ENCODE data around the gene CLECL1.
"Not testable (repeated sequence)": the region's sequence is repeated elsewhere in the genome, so short reads cannot be mapped to it uniquely, and the experiment has no call there.

The CLECL1 gene

DNA sequence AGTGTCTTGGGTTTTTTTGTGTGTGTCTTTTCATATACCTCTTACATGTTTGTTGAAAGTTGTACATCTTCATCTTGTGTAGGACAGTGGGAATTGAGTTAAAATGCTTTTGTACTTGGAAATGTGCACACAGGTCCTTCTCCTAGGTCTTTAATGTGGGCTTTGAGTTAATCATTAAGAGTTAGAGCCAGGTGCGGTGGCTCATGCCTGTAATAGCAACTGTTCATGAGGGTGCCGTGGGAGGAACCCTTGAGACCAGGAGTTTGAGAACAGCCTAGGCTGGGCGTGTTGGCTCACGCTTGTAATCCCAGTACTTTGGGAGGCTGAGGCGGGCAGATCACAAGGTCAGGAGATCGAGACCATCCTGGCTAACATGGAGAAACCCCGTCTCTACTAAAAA, 13.9 kb downstream of the CLECL1 start:
- DNase-seq: no peak

GRCh38 chr12:9717070-9717925, 15.6 kb downstream of the CLECL1 start:
- no peak for DNase-seq

DNA sequence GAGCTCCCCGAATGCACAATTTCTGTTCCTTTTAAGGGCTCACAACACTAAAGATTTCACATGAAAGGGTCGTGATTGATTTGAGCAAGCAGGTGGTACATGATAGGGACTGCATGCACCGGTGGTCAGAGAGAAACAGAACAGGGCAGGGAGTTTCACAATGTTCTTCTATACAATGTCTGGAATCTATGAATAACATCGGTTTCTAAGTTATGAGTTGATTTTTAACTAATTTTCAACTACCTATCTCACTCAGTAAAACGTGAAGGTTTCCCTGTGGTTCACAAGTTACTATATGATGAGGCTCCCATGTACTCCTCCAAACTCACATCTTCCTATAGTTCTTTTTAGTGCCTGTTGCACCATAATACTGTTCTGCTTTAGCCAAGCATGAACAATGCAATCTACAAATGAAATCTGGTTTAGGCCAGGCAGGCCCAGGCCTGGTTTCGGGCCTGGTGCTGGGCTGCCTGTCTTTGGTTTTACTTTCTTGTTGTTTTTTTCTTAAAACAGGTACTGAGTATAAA, 19.8 kb downstream of the CLECL1 start:
- not testable (repeated sequence) for DNase-seq

DNA sequence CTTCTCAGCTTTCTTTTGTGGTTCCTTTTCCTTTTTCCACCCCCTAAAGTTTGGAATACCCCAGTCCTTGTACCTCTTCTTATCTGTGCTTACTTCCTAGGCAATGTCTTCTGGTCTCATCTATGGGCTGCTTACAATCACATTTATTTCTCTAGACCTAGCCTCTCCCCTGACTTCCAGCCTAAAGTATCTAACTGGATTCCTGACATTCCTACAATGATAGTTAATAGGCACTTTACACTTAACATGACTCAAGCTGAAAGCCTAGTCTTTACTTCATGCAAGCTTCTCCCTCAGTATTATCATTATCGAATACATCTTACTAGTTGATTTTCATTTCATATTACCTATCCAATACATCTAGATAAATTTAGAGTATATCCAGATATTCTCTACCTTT, 21.2 kb downstream of the CLECL1 start:
- no peak for DNase-seq

- DNase-seq: no peak
Measured at GRCh38 chr12:9710584-9711375, 22.1 kb downstream of the CLECL1 start.

DNA sequence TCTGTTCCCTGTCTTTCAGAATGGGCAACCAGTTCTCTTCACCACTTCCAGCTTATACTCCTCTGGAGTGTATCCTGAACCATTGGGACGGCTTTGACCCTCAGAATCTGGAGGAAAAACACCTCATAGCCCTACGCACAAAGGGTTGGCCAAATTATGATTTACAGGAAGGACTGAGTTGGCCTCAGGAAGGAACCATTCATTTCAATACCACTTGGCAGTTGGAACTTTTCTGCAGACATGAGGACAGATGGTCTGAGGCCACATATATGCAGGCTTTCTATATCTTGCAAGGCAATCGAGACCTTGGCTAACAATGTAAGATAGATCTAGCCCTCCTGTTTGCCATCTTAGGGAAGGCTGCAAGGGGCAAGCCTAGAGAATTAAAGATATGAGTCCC, 24.0 kb downstream of the CLECL1 start:
- DNase-seq: no peak

GRCh38 chr12:9707864-9708808, 24.8 kb downstream of the CLECL1 start:
- DNase-seq: peak; percentile 69

DNA sequence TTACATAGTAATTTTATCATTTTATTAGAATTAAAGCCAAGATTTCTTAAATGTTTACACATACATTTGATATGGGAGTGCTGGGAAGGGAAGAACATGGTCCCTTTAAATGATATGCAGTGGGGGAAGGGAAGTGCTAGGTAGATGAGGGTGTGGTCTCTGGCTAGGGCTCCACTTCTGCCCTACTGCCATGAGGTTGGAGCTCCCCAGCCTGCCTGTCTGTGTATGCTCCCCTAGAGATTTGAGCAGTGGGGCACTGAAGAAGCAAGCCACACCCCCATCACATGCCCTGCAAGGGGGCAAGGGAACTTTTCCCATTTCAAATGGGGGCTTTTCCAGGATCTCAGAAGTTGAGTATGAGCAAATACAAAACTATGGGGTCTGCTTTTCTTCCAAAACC, 25.5 kb downstream of the CLECL1 start:
- DNase-seq: no peak

DNA sequence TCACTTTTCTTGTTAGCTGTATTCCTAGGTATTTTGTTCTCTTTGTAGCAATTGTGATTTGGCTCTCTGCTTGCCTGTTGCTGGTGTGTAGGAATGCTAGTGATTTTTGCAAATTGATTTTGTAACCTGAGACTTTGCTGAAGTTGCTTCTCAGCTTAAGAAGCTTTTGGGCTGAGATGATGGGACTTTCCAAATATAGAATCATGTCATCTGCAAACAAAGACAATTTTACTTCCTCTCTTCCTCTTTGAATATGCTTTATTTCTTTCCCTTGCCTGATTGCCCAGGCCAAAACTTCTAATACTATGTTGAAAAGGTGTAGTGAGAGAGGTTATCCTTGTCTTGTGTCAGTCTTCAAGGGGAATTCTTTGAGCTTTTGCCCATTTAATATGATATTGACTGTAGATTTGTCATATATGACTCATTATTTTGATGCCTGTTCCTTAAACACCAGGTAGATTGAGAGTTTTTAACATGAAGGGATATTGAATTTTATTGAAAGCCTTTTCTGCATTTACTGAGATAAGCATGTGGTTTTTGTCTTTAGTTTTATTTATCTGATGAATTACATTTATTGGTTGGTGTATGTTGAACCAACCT, 26.7 kb downstream of the CLECL1 start:
- DNase-seq: no peak

DNA sequence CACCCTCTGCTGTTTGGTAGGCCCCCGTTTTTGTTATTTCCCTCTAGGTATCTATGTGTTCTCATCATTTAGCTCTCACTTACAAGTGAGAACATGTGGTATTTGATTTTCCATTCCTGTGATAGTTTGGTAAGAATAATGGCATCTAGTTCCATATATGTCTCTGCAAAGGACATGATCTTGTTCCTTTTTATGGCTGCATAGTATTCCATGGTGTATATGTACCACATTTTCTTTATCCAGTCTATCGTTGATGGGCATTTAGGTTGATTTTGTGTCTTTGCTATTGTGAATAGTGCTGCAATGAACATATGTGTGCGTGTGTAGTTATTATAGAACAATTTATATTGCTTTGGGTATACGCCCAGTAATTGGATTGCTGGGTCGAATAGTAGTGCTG, 28.3 kb downstream of the CLECL1 start:
- DNase-seq: not testable (repeated sequence)

DNA sequence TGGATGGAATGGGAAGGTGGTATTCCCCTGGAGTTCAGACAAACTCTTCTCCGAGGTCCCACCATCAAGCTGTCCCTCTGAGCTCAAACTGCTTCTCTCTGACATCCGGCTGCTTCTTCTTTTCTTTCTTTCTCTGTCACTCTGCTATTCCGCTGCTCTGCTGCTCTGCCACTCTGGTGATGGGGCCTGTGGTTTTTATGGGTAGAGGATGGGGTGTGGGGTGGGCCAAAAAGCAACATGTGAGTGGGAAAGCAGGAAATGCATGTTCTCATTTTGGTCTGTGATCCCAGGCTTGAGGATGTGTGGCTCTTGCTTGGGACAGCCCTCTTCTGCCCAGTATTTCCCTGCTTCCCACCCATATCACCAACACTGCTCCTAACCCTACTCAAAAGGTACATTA, 30.6 kb downstream of the CLECL1 start:
- DNase-seq: peak; percentile 46

DNA sequence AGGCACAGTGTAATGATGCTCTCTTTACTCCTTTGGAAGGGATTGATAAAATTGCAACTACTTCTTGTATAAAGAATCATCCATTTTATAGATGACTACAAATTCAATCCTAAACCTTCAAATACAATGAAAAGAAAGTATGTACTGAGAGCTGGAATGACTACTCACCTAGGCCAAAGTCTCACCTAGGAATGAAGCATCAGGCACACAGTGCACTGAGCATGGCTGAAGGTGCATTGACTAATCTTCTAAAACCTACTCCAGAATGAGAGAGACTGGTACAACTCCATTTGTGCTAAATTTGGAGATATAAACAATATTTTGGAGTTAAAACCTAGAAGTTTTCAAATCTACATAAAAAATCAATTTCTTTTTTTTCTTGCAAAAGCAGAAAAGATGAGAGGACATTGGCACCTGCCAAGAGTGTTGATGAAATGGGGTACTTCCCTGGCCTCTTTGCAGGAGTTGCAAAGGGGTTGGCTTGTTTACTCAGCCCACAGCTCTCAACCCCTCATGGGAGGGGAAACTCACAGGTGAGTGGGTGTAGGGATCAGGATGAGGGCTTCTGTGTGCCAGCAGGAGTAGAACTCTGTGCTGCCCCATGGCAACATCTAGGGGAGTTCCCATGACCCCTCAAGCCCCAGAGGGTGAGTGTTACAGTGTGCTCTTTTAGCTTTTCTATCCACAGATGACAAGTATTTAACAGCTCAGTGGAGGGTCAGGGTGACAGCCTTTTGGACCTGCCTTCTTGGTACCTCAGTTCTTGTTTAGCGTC, 31.3 kb downstream of the CLECL1 start:
- DNase-seq: no peak

- no peak for DNase-seq
Measured at GRCh38 chr12:9700606-9700956, 32.3 kb downstream of the CLECL1 start.

GRCh38 chr12:9699898-9700605, 32.8 kb downstream of the CLECL1 start:
- no peak for DNase-seq

DNA sequence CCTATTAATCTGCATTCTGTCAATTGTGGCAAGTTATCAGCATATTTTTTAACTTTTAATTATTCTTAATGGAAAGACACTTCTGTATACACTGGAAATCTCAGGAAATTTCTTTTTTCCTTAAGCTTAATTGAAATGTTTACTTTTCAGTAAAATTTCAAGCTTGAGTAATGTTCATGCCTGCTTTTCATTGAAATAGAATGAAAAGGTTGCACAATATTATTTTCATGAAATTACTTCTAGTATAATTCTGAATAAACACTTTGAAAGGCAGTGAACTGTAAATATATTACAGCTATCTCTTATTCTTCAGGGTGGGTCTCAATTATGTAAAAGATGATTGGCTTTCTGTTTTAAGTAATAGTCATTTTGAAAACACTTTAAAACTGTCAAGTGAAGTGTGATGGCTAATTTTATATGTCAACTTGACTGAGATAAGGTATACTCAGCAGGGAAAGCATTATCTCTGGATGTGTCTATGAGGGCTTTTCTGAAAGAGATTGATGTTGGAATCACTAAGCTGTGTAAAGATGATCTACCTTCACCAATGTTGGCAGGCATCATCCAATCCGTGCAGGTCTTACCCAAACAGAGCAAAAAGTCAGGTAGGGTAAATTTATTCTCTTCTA, 33.5 kb downstream of the CLECL1 start:
- DNase-seq: no peak

- DNase-seq: no peak
Measured at GRCh38 chr12:9698681-9699080, 34.2 kb downstream of the CLECL1 start.

- DNase-seq: no peak
Measured at GRCh38 chr12:9697619-9698018, 35.3 kb downstream of the CLECL1 start.

DNA sequence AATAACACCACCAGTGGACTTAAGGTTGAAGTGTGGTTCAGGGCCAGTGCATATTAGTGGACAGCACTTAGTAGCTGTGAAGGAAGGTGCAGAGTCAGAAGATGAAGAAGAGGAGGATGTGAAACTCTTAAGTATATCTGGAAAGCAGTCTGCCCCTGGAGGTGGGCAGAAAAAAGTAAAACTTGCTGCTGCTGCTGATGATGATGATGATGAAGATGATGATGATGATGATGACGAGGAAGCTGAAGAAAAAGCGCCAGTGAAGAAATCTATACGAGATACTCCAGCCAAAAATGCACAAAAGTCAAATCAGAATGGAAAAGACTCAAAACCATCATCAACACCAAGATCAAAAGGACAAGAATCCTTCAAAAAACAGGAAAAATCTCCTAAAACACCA, 37.2 kb downstream of the CLECL1 start:
- not testable (repeated sequence) for DNase-seq

- DNase-seq: not testable (repeated sequence)
Measured at GRCh38 chr12:9695150-9695549, 37.7 kb downstream of the CLECL1 start.

DNA sequence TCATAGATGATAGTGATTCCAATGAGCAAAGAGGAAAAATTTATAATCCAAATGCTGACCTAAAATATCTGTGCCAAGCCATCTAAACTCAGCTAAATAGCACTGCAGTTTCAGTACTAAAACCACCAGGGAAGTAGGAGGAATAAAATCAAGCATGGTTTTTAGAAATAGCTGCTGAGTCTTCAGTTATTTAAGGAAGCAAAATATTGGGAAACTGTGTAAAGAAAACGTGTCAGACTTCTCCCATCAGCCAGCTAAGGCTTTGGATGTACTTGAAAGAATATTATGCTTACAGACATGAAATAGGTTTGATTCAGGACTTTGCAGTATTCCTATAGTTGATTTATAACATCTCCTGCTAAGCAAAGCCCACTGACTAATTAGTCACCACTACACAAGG, 38.7 kb downstream of the CLECL1 start:
- DNase-seq: no peak
